HL-60/S4 (cell line): ENCODE results near the gene NUDCD3.

ENCODE experiments used
- in situ Hi-C: fragments of 300-500 bp; cut with MboI; formaldehyde crosslinking; loops from 2 replicates; pipeline ENCODE4 v1.14.3; 2022; ENCODE audit warnings: low sequenced_read_pairs

The NUDCD3 gene

DNA sequence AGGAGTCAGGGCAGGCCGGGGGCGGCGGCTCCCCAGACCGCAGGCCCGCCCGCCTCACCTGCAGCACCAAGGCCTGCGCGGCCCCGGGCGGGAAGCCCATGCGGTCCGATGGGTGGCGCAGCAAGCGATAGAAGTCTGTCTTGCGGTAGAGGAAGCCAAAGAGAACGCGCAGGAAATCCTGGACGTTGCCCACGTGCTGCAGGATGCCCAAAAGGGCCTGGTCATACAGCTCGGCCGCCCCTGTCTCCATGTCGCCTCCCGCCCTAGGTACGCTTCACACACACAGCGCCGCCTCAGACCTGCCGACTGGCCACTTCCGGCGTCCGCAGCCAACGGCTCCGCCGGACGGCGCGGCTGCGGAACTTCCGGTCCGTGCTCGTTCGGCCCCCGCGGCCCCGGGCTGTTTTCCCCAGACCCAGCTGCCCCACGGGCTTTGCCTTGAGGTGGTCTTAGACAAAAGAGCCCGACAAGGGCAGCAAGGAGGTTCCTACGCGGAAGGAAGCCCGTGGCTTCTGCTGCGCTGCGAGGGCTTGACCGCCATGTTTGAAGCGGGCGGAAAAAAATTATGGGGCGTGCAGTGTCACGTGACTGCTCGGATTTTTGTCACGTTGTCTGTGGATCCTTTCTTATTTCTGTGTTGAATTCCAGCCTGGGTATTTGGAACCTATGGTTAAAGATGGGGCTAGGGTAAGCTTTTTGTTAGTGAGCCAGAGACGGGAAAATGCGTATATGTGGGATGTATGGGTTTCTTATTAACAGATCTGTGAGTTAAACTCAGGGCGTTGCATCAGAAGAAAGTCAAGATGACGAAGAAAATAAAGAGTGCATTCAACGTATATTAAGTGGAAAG, at the start of gene NUDCD3:
TSS of gene NUDCD3 (minus strand) at position 308 of the 850 bp plus-strand sequence. CDS start at position 250, 58 bp downstream.
- in situ Hi-C loops = loop anchor here (25.0 kb wide), 1 partner anchor 253 kb away; no protein-coding TSS in a partner anchor

DNA sequence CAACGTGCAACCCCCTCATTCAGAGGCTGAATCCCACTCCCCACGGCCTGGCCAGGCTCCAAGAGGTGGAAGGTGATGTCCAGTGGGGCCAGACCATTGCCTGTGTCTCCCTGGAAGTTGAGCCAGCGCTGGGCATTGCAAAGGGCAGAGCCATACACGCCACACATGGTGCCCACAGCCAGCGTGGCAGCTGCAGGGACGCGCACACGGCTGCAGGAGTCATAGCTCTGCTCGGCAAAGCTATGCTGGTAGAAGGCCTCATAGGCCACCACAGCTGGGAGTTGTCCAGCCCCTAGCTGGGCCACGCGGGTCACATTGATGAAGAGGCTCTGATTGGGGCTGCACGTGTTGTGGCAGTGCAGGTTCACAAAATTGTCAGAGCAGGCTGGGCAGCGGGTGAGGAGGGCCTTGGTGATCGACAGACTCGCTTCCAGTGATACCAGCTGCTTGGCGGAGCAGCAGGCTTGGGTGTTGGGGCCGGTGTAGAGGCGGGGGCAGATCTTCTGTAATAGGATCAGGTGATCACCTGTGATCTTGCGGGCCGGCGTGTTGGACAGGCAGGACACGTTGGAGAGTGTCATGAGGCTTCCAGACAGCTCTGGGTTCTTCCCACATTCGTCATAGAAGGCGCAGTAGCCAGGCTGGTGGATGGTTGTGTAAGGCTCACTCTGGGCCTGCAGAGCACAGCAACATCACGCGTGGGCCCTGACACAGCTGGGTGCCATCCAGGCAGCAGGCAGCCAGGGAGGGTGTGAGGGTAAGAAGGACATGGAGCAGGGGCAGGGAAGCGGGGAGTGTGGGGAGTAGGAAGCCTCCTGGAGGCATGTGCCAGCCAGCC, 49.4 kb upstream of the NUDCD3 start:
- in situ Hi-C loops = no loop called here

DNA sequence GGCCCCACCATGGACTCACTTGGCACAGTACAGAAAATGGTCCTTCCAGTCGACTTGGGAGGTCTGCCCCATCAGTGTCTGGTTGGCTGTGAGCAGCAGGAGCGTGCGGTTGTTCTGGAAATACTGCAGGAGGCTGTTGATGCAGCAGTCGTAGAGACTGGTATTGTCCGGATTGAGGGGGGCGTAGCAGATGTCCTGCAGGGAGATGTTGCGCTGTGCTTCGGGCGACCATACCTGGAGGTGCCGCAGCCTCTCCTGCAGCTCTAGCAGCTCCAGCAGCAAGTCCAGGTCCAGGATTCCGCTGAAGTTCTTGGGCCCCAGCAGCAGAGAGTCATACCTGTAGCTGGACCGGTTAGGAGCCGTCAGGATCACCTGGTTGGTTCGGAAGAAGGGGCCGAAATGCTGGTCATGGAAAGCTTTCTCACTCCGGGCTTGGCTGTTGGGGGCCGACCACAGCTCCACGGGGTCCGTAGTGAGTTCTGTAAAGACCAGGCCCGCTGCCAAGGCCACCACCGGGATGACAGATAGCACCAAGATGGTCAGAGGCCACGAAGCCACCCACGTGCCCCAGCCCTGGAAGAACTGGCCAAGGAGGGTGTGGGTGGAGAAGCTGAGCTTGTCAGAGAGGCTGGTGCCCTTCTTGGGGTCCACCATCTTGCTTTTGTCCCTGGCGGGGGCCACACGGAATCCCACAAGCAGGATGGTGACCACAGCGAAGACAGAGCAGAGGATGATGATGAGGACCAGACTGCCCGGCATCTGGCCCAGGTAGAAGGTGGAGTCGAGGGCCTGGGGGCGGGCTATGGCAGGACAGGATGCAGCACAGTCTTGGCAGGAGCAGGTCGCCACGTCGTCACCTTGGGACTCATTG, 48.6 kb upstream of the NUDCD3 start:
- in situ Hi-C loops = no loop called here

DNA sequence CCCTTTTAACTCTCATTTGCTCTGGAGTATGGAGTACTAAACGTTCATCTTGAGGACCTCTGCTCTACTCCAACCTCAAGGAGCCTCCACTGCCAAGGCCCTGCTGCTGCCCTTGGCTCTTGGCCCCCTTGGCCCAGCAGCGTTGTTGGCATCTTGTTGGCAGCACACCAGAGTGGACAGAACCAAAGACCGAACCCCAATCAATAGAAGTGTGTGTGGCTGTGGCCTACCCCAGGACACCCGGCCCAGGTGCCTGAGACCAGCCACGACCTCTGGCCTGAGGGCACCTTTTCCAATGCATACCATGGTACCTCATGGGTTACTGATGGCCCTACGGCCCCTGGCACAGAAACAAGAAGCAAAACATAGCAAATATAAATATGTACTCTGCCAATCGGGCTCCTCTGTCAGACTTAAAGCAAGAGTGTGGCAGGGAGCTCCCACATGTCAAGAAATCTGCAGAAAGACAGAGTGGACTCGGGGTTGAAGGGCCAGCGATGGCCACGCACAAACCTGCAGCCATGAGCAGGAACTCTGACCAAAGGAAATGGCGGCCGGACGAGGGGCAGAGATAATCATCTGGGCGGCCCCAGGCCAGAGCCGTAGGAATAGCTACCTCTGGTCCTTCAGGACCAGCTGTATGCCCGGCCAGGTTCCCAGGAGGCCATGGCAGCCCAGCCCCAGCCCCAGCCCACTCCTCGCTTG, 47.8 kb upstream of the NUDCD3 start:
- in situ Hi-C loops = no loop called here

DNA sequence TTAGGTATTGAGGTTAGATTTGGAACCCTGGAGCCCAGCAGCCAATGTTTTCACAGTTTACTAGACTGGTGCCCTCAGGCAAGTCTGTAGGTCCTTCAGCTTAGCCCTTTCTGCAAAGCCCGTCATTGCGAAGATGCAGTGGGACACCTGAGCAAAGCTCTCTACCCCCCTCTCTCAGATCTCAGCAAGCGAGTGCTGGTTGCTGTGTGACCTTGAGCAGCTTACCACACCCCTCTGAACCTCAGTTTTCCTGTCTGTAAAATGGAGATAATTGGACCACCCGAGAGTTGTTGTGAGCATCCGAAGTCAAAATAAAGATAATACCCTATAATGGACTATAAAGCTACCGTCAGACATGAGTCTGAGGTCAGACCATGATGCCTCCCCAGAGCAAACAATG, 47.0 kb upstream of the NUDCD3 start:
- in situ Hi-C loops = no loop called here

DNA sequence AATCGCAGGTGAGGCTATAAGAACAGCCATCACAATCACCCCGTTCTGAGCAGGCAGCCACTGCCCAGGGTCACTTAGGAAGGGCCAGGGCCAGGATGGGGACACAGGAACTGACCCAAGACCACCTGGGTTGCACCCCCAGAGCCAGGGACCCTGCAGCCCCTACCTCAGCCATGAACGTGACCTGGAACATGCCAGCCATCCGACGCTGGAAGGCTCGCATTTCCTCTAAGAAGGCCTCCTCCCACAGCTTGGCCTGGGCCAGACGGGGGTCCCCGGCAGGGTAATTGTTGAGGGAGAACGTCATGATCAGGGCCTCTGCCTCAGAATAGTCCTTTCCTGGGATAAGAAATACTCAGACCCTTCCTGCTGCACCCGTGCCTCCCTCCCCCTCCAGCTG, 45.6 kb upstream of the NUDCD3 start:
- in situ Hi-C loops = no loop called here

DNA sequence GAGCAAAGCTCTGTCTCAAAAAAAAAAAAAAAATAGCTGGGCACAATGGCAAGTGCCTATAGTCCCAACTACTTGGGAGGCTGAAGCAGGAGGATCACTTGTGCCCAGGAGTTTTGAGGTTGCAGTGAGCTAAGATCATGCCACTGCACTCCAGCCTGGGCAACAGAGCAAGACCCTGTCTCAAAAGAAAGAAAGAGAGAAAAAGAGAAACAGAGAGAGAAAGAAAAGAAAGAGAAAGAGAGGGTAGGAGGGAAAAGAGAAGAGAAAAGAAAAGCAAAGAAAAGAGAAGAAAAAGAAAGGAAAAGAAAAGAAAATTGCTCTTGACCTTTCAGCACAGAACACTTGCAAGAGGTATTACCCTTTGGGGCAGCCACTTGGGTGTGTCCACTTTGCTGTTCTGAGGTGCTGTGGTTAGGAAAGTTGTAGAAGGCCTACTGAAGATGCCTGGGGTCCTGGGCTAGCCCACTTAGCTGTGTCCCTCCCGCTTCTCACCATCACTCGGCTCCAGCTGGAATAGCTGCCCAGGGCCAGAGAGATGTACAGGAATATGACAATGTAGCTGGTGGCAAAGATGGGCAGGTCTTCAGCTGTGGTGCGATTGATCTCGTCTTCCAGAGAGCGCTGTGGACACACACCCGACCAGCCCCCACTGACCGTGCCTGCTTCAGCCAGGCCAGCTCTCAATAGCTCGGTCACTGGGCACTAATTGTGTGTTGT, 45.0 kb upstream of the NUDCD3 start:
- in situ Hi-C loops = no loop called here

DNA sequence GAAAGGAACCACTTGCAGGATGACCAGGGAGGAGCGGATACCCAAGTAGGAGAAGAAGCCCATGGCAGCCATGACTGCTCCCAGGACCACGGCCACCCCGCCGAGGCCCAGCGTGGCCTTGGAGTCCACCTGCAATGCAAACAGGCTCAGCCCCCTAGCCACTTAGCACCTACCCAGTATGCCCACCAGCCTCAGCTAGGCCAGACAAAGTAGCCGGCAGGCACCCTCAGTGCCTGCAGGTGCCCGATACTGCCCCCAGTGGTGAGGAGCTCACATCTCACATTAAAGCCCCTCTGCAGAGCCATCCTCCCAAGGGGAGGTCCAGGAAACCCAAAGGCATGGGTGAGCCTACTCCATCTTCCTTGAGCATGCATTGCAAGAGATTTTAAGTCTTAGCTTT, 44.0 kb upstream of the NUDCD3 start:
- in situ Hi-C loops = no loop called here

DNA sequence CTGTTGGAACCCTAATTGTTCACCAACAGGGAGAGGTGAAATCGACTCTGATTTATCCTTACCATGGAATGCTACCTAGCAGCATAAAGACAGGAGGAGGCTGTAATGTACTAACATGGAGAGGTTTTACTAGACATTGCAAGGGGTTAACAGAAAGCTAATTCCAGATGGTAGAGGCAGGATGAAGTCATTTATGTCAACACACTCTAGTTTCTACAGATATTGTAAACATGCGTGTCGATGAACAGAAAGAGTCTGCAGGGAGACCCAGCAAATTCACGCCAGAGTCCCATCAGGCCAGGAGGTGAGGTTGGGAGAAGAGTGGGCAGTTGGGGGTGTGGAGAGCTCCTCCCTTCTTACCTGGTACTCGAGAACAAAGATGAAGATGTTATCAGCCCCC, 43.6 kb upstream of the NUDCD3 start:
- in situ Hi-C loops = no loop called here

DNA sequence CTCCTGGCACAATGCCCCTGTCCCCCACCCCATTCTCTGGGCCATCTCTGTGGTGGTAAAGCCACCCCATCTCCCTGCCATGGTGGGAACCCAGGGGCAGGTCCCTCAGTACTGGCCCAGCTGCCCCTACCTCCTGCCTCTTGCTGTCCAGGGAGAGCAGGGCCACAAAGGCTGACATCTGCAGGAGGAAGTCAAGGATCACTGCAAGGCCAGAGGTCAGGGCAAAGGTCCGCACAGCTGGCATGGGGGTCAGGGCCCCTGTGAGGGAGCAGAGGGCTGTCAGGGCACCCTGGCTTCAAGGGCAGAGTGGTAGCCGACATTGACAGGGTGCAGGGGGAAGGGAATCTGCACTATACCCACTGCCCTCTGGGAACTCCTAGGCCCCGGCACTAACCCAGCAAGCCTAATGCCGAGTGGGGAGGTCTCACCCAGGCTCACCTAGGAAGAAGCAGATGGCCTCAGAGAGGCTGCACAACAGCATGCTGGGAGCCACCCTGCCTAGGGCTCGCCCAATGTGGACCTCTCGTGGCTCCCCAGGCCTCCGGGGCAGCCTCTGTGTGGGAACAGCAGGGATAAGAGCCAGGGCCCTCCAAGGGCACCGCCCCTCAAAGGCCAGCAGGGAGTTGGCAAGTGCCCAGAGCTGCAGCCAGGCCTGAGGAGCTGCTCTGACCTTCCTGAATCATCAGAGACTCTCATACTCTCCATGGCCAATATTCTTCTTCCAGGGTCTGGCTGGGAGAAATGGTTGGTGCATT, 43.0 kb upstream of the NUDCD3 start:
- in situ Hi-C loops = no loop called here

DNA sequence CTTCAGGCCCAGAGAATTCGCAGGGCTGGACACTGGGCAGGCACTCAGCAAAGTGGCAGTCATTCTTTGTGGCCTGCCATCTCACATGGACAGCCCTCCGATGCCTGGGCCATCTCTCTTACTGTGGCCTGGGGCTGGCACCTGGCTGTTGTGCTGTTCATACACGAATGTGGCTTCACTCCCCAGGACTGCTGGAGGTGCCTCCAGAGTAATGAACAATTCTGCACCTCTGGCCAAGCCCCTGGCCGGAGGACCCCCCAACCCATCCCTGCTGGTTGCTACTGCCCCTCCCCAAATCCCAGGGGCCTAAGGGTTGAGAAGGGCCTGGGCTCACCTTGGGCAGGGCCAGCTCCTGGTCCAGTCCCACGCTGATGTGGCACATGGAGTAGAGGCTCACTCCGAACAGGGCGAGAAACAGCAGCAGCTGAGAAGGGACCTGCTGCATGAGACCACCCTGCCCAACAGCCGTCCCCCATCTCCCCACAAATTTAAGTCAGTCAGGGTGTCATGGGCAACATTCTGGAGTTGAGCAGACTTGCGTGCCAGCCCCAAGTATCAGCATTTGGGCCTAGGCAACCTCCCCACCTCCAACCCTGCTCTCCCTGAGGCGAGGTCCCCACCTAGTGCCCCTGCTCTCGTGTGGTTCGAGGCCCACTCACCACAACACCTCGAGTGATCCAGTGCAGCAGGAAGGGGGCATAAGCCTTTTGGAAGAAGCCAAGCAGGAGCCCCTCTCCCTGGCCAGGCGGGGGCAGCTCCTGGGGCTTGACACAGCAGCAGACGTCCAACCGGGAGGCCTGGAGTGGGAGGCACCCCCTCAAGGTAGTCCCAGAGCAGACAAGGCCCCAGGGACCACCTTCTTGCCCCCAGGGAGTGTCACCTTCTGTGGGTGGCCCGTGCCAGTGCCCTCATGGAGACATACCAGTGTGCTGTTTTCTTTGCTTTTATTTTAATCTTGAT, 41.2 kb upstream of the NUDCD3 start:
- in situ Hi-C loops = no loop called here

DNA sequence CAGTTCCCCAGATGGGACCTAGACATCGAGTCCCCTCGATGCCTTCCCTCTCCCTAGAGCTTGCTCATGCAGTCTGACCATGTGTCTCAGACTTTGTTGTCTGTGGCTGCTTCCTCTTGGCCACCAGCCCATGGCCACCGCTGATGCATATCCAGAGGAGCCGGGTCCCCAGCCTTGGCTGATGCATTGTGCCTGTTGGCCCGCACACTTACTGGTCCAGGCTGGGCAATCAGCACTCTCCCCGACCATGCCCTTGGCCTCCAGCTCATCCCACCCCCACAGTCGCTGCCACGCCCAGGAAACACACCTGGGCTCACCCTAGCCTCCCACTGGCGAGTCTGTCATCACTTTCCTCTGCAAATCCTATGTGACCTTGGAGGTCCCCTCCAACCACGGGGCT, 40.5 kb upstream of the NUDCD3 start:
- in situ Hi-C loops = no loop called here

DNA sequence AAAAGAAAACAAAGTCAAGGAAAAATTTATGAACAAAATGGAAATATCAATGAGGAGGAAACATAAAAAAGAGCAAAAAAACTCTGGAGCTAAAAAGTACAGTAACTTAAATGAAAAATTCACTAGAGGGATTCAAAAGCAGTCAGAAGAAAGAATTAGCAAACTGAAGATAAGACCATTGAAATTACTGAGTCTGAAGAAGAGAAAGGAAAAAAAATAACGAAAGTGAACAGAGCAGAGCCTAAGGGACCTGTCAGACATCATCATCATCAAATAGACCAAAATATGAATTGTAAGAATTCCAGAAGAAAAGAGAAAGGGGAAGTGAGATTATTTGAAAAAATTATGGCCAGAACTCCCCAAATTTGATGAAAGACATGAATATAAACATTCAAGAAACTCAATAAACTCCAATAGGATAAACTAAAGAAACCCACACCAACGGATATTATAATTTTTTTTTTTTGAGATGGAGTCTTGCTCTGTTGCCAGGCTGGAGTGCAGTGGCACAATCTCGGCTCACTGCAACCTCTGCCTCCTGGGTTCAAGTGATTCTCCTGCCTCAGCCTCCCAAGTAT, 34.4 kb upstream of the NUDCD3 start:
- in situ Hi-C loops = no loop called here

DNA sequence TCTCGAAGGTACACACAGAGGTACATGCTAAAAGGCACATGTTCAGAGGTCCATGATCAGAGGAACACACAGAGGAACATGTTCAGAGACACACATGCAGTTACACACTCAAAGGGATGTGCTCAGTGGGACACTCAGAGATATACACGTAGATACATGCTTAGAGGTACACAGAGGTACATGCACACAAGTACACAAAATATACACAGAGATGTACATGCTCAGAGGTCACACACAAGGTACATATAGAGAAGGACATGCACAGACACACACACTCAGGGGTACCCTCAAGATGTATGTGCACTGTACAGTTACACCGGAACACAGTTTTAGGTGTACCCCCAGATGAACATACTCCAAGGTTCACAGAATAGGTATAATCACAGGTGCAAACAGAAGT, 31.9 kb upstream of the NUDCD3 start:
- in situ Hi-C loops = no loop called here

DNA sequence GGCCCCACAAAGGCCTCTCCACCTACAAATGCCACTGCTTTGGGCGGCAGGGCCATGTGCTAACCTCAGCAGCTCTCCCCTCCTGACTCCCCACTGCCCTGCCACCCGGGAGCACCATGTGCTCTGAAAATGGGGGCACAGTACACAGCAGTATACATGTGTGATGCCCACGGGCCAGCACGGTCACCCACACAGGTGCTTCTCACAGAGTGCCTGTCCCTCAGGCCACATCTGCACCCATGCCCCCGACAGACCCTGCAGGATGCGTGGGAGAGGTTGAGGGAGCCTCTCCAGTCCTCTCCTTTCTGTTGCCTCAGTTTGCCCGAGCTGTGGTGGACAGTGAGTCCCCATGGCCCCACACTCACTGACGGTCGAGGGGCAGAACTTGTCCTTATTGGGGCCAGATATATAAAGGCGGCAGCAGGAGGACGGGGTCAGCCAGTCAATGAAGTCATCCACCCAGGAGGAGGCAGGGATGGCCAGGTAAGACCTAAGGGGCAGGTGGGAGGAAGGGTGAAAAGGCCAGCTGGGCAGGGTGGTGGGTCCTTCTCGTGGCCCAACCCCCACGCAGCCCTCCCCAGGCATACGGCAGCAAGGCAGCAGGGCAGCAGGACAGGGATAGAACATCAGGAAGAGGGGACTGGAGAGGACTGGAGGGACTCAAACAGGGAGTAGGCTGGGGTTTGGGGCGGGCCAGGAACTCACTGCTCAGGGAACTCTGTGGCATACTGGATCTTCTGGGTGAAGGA, 31.1 kb upstream of the NUDCD3 start:
- in situ Hi-C loops = no loop called here

DNA sequence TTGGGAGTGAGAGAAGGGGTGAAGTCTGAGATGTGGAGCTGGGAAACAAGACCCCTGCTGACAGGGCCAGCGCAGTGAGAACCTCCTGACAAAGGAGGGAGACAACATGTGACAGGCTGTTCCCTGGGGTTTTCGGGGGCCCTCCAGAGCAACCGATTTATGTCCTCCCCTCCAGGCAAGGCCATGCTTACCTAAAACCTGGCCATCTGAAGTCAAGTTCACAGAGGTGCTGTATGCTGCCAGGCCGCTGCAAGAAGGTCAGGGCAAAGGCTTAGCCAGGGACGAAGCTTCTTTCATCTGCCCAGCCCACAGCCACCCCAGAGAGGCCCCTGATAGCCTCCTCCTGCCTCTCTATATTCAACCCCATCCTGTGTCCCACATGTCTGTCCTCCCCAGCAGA, 30.1 kb upstream of the NUDCD3 start:
- in situ Hi-C loops = no loop called here

DNA sequence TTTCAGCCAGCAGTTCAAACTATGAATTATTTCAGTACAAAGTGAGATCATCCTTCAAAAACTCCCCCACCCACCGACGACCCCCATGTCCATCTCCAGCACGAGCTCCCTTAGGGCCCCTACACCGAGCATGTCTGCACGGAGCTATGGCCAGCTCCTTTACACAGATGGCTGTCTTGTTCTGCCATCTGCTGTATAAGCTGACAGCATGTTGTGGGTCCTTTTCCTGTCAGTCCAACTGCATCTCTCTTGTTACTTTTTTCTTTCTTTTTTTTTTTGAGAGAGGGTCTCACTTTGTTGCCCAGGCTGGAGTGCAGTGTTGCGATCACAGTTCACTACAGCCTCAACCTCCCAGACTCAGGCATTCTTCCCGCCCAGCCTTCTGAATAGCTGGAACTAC, 29.1 kb upstream of the NUDCD3 start:
- in situ Hi-C loops = no loop called here
